GM18517 (cell line): ENCODE results near the gene NKAPD1.
"Not testable (repeated sequence)": the region's sequence is repeated elsewhere in the genome, so short reads cannot be mapped to it uniquely, and the experiment has no call there.

ENCODE experiments used
- ATAC-seq: cut with Tn5 transposase; IDR thresholded peaks from one replicate; pipeline ENCODE4 v1.9.1; 2021; ENCODE audit warnings: mild to moderate bottlenecking, moderate library complexity; ENCODE audit not compliant: unreplicated experiment

NKAPD1 gene

GRCh38 chr11:112073941-112074811 is at the start of gene NKAPD1, which contains the start of gene PIH1D2:
Gene NKAPD1, plus strand, starts transcription at chr11:112074299. Its CDS starts 1,276 bp downstream, at chr11:112075575.
Gene PIH1D2, minus strand, starts transcription at chr11:112074017. Its CDS starts 843 bp downstream, at chr11:112073174.
- ATAC-seq = peak; percentile 86

GRCh38 chr11:112024773-112025678 is 49.1 kb upstream of the NKAPD1 start, which contains the start of gene DLAT:
Gene DLAT, plus strand, starts transcription at chr11:112025408. Its CDS starts 65 bp downstream, at chr11:112025473.
- peak; percentile 72 for ATAC-seq

GRCh38 chr11:112025707-112026106 is 48.4 kb upstream of the NKAPD1 start:
- no peak for ATAC-seq

GRCh38 chr11:112026784-112027410 is 47.2 kb upstream of the NKAPD1 start:
- ATAC-seq = not testable (repeated sequence)

GRCh38 chr11:112029460-112029859 is 44.6 kb upstream of the NKAPD1 start:
- ATAC-seq = no peak

GRCh38 chr11:112033902-112034301 is 40.2 kb upstream of the NKAPD1 start:
- ATAC-seq = no peak

GRCh38 chr11:112037527-112037926 is 36.6 kb upstream of the NKAPD1 start:
- ATAC-seq = no peak

- ATAC-seq = no peak
These were observed 31.7 kb upstream of the NKAPD1 start for GRCh38 chr11:112042161-112042960.

- ATAC-seq = no peak
These were observed 31.2 kb upstream of the NKAPD1 start for GRCh38 chr11:112042961-112043304.

- ATAC-seq = no peak
These were observed 29.1 kb upstream of the NKAPD1 start for GRCh38 chr11:112044961-112045360.

- ATAC-seq = not testable (repeated sequence)
These were observed 27.5 kb upstream of the NKAPD1 start for GRCh38 chr11:112046647-112047046.

- ATAC-seq = not testable (repeated sequence)
These were observed 25.8 kb upstream of the NKAPD1 start for GRCh38 chr11:112048256-112048655.

GRCh38 chr11:112049777-112050176 is 24.3 kb upstream of the NKAPD1 start:
- ATAC-seq = no peak

- ATAC-seq = peak; percentile 81
These were observed 23.4 kb upstream of the NKAPD1 start for GRCh38 chr11:112050721-112051120.

GRCh38 chr11:112051768-112052167 is 22.3 kb upstream of the NKAPD1 start:
- no peak for ATAC-seq

GRCh38 chr11:112057170-112057569 is 16.9 kb upstream of the NKAPD1 start:
- no peak for ATAC-seq

GRCh38 chr11:112058103-112058502 is 16.0 kb upstream of the NKAPD1 start:
- no peak for ATAC-seq

GRCh38 chr11:112062923-112063322 is 11.2 kb upstream of the NKAPD1 start:
- no peak for ATAC-seq

GRCh38 chr11:112082729-112083128 is 8.6 kb downstream of the NKAPD1 start:
- ATAC-seq = no peak

- ATAC-seq = peak; percentile 29
These were observed 11.8 kb downstream of the NKAPD1 start for GRCh38 chr11:112085822-112086421.
